ENCODE measurements around the gene RAB18.
"Not testable (repeated sequence)": the region's sequence is repeated elsewhere in the genome, so short reads cannot be mapped to it uniquely, and the experiment has no call there.

The RAB18 gene

DNA sequence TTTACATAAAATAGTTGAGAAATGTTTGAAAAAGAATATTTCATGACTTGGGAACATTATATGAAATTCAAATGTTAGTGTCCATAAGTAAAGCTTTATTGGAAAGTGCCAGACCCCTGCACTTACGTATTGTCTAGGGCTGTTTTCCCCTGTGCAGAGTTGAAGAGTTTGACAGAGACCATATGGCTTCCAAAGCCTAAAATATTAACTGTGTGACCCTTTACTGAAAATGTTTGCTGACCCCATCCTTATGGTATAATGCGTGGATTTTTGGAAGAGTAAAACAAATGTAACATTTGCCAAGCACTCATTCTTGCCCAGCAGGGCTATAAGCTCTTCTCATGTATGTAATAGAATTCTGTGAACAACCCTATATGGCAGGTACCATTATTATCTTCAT is 40.1 kb upstream of the RAB18 start (continued):
- TF ChIP-seq, protein P1, sequence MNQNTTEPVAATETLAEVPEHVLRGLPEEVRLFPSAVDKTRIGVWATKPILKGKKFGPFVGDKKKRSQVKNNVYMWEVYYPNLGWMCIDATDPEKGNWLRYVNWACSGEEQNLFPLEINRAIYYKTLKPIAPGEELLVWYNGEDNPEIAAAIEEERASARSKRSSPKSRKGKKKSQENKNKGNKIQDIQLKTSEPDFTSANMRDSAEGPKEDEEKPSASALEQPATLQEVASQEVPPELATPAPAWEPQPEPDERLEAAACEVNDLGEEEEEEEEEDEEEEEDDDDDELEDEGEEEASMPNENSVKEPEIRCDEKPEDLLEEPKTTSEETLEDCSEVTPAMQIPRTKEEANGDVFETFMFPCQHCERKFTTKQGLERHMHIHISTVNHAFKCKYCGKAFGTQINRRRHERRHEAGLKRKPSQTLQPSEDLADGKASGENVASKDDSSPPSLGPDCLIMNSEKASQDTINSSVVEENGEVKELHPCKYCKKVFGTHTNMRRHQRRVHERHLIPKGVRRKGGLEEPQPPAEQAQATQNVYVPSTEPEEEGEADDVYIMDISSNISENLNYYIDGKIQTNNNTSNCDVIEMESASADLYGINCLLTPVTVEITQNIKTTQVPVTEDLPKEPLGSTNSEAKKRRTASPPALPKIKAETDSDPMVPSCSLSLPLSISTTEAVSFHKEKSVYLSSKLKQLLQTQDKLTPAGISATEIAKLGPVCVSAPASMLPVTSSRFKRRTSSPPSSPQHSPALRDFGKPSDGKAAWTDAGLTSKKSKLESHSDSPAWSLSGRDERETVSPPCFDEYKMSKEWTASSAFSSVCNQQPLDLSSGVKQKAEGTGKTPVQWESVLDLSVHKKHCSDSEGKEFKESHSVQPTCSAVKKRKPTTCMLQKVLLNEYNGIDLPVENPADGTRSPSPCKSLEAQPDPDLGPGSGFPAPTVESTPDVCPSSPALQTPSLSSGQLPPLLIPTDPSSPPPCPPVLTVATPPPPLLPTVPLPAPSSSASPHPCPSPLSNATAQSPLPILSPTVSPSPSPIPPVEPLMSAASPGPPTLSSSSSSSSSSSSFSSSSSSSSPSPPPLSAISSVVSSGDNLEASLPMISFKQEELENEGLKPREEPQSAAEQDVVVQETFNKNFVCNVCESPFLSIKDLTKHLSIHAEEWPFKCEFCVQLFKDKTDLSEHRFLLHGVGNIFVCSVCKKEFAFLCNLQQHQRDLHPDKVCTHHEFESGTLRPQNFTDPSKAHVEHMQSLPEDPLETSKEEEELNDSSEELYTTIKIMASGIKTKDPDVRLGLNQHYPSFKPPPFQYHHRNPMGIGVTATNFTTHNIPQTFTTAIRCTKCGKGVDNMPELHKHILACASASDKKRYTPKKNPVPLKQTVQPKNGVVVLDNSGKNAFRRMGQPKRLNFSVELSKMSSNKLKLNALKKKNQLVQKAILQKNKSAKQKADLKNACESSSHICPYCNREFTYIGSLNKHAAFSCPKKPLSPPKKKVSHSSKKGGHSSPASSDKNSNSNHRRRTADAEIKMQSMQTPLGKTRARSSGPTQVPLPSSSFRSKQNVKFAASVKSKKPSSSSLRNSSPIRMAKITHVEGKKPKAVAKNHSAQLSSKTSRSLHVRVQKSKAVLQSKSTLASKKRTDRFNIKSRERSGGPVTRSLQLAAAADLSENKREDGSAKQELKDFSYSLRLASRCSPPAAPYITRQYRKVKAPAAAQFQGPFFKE (tag by site-specific recombination; IDR thresholded peaks at IDR 0.05; ENCODE audit: borderline replicate concordance) = no peak
- TF ChIP-seq ZNF76 (tag by site-specific recombination; IDR thresholded peaks at IDR 0.05; ENCODE audit: borderline replicate concordance, low read depth) = no peak
- TF ChIP-seq, protein P2, sequence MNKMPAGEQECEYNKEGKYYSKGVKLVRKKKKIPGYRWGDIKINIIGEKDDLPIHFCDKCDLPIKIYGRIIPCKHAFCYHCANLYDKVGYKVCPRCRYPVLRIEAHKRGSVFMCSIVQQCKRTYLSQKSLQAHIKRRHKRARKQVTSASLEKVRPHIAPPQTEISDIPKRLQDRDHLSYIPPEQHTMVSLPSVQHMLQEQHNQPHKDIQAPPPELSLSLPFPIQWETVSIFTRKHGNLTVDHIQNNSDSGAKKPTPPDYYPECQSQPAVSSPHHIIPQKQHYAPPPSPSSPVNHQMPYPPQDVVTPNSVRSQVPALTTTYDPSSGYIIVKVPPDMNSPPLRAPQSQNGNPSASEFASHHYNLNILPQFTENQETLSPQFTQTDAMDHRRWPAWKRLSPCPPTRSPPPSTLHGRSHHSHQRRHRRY (tag by site-specific recombination; IDR thresholded peaks at IDR 0.05) = no peak
- no peak for TF ChIP-seq PRDM10 (tag by site-specific recombination; IDR thresholded peaks at IDR 0.05)
- no peak for TF ChIP-seq ZNF510 (tag by site-specific recombination; IDR thresholded peaks at IDR 0.05; ENCODE audit: insufficient replicate concordance)
- no peak for TF ChIP-seq ZNF433 (tag by site-specific recombination; IDR thresholded peaks at IDR 0.05; ENCODE audit: low read depth)
- TF ChIP-seq ZNF791 (tag by site-specific recombination; IDR thresholded peaks at IDR 0.05) = no peak
- no peak for TF ChIP-seq ZNF488 (tag by site-specific recombination; IDR thresholded peaks at IDR 0.05)
- TF ChIP-seq, protein P3, sequence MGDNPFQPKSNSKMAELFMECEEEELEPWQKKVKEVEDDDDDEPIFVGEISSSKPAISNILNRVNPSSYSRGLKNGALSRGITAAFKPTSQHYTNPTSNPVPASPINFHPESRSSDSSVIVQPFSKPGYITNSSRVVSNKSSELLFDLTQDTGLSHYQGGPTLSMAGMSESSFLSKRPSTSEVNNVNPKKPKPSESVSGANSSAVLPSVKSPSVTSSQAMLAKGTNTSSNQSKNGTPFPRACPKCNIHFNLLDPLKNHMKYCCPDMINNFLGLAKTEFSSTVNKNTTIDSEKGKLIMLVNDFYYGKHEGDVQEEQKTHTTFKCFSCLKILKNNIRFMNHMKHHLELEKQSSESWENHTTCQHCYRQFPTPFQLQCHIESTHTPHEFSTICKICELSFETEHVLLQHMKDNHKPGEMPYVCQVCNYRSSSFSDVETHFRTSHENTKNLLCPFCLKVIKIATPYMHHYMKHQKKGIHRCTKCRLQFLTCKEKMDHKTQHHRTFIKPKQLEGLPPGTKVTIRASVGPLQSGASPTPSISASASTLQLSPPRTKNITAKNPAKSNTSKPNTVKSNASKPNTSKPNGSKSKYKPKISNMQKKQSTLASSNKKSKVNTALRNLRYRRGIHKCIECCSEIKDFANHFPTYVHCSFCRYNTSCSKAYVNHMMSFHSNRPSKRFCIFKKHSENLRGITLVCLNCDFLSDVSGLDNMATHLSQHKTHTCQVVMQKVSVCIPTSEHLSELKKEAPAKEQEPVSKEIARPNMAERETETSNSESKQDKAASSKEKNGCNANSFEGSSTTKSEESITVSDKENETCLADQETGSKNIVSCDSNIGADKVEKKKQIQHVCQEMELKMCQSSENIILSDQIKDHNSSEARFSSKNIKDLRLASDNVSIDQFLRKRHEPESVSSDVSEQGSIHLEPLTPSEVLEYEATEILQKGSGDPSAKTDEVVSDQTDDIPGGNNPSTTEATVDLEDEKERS (tag by site-specific recombination; IDR thresholded peaks at IDR 0.05) = no peak
- TF ChIP-seq ZNF324 (tag by site-specific recombination; IDR thresholded peaks at IDR 0.05) = no peak

GRCh38 chr10:27464993-27465392 is 39.1 kb upstream of the RAB18 start:
- ChIA-PET CTCF (no interaction called here), POLR2A (no interaction called here)
- Histone ChIP-seq H3K4me3 (ENCODE audit: low read depth, low read length) (no peak overlapping the region), H3K36me3 (ENCODE audit: control insufficient read depth in 2 of 2, insufficient read depth in 1 of 2, low read length in 2 of 2) (no peaks in the 10 kb centered on the region), H3K27ac (ENCODE audit: extremely low read depth, low read depth, low read length) (no peak overlapping the region), H3K4me1 (ENCODE audit: control insufficient read depth, insufficient read depth, low read length) (no peaks in the 10 kb centered on the region), H3K9me3 (ENCODE audit: control insufficient read depth, insufficient read depth, low read depth, low read length) (no peaks in the 10 kb centered on the region; the same call in 1 of the 2 replicates)
- TF ChIP-seq ZBTB6 (tag by site-specific recombination; IDR thresholded peaks at IDR 0.05) = no peak

DNA sequence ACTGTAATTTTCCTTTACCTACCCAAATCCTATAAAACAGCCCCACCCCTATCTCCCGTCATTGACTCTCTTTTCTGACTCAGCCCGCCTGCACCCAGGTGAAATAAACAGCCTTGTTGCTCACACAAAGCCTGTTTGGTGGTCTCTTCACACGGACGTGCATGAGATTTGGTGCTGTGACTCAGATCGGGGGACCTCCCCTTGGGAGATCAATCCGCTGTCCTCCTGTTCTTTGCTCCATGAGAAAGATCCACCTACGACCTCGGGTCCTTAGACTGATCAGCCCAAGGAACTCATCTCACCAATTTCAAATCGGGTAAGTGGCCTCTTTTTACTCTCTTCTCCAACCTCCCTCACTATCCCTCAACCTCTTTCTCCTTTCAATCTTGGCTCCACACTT is 38.5 kb upstream of the RAB18 start:
- H3K4me1 ChIP-seq (ENCODE audit: control insufficient read depth, insufficient read depth, low read length); POLR2A ChIA-PET; H3K36me3 ChIP-seq (ENCODE audit: control insufficient read depth in 2 of 2, insufficient read depth in 1 of 2, low read length in 2 of 2); CTCF ChIA-PET; H3K27ac ChIP-seq (ENCODE audit: extremely low read depth, low read depth, low read length); H3K4me3 ChIP-seq (ENCODE audit: low read depth, low read length); H3K9me3 ChIP-seq (ENCODE audit: control insufficient read depth, insufficient read depth, low read depth, low read length): not testable (repeated sequence)

All from HEK293 (cell line).